Right lobe of liver (tissue), 6 donors: Measurements from ENCODE around the gene SLC24A4. TPM values are rescaled to one million over a fixed set of nuclear protein-coding genes. Genes with fewer than 3 reads are reported as not detected.

ENCODE experiments used
- ATAC-seq, 4 donors: fragments of 200-7000 bp; cut with Tn5 transposase; one replicate each; pipeline ENCODE4 v1.9.1; 2020; ENCODE audit warnings: mild to moderate bottlenecking in 4 of 4, moderate library complexity in 4 of 4
- DNase-seq, 3 donors: peaks; one replicate each; pipeline ENCODE4 v3.0.0-alpha.2; 2020
- H3K27ac ChIP-seq, 3 donors: fragments of 200-600 bp; one replicate each; pipeline ENCODE4 v1.8.0; 2022
- H3K27me3 ChIP-seq, 2 donors: fragments of 200-600 bp; one replicate each; pipeline ENCODE4 v1.8.0; 2022
- H3K36me3 ChIP-seq, 4 donors: fragments of 200-600 bp; sonication (generic) in 1 of 4; one replicate each; pipeline versions ENCODE4 v1.5.1 to v1.8.0; 2017 to 2022; ENCODE audit warnings: control low read depth in 1 of 4
- H3K4me1 ChIP-seq, 4 donors: fragments of 200-600 bp; sonication (generic) in 1 of 4; one replicate each; pipeline versions ENCODE4 v1.5.1 to v1.8.0; 2017 to 2022; ENCODE audit warnings: control low read depth in 1 of 4
- H3K4me3 ChIP-seq, 3 donors: fragments of 200-600 bp; one replicate each; pipeline ENCODE4 v1.8.0; 2022
- H3K9me3 ChIP-seq, 4 donors: fragments of 200-600 bp; sonication (generic) in 1 of 4; one replicate each; pipeline versions ENCODE4 v1.5.1 to v1.8.0; 2017 to 2022; ENCODE audit warnings: control low read depth in 1 of 4
- POLR2A ChIP-seq: fragments of 450-650 bp; IDR thresholded peaks from one replicate; pipeline ENCODE4 v1.6.1; 2017; ENCODE audit warnings: antibody characterized with exemption, mild to moderate bottlenecking
- WGBS: methylation state at CpG from one replicate; pipeline ENCODE4 v1.1.6; 2018; ENCODE audit warnings: low coverage, low lambda C conversion rate; ENCODE audit not compliant: insufficient coverage; ENCODE audit errors: missing lambda C conversion rate; 5-methylcytosine and 5-hydroxymethylcytosine counted together
- intact Hi-C, 2 donors: fragments of 100-400 bp; cut with DNase I; formaldehyde crosslinking; loops; one replicate each; pipeline versions ENCODE4 v1.11.2 to v1.14.1; 2022
- total RNA-seq, 6 experiments: library from RNA; depleted of rRNA in 2 of 6; stranded (reverse); fragments of >200 nt in 2 of 6; fragmentation: NEBNext Ultra II Directional in 3 of 6; extraction: Animal tissue kit (Norgen Biotek cat#: 25700) in 3 of 6; gene quantifications; one replicate each; pipeline versions ENCODE4 v1.1.0 to v1.2.4, GENCODE V29; 2016 to 2023
- TF ChIP-seq, protein P1 (sequence below), 4 donors: fragments of 200-600 bp in 3 of 4; fragments of 450-650 bp in 1 of 4; IDR thresholded peaks; one replicate each; pipeline versions ENCODE4 v1.5.1 to v1.8.0; 2016 to 2022; ENCODE audit warnings: antibody characterized with exemption in 4 of 4, mild to moderate bottlenecking in 2 of 4
- donor health status: DM: no; HTN: yes; CAD: no.
- donor health status: DM: no; HTN: no; CAD: no.
- donor health status: DM: no; HTN: no; CAD: no.
- donor health status: DM: no; HTN: yes; CAD: no.
- donor health status: DM: no; HTN: yes; CAD: no.

SLC24A4 gene
- total RNA-seq, 6 experiments from 2014 or later, result 0.06 to 0.29 (median 0.21) TPM

DNA sequence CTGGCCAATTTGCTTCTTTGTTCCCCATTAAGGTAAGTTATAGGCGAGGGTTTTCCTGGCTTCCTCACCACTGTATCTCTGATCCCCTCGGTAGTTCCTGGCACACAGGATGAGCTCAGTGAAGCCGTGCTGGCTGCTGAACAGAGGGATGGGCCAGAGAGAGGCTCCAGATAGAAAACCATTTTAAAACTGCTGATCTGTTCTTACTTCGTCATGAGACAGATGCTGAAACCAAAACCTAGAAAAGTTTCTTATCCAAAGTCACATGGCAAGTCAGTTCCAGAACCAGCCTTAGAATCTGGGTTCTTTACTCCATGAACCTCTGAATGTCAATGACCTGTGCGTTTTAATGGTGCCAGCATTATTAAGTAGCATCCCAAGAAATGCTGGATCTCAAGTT, 114.3 kb downstream of the SLC24A4 start:
- Histone ChIP-seq H3K27ac (no peak overlapping the region), H3K9me3 (no peaks in the 10 kb centered on the region), H3K27me3 (no peaks in the 10 kb centered on the region), H3K4me3 (no peak overlapping the region), H3K36me3 (no peaks in the 10 kb centered on the region), H3K4me1 (no peaks in the 10 kb centered on the region)
- intact Hi-C loops, result no loop called here
- 56% methylated on average over 5 of the region's 5 CpGs for WGBS
- DNase-seq, result no peak
- no peak for ATAC-seq
- no peak for TF ChIP-seq POLR2A
- TF ChIP-seq, protein P1, sequence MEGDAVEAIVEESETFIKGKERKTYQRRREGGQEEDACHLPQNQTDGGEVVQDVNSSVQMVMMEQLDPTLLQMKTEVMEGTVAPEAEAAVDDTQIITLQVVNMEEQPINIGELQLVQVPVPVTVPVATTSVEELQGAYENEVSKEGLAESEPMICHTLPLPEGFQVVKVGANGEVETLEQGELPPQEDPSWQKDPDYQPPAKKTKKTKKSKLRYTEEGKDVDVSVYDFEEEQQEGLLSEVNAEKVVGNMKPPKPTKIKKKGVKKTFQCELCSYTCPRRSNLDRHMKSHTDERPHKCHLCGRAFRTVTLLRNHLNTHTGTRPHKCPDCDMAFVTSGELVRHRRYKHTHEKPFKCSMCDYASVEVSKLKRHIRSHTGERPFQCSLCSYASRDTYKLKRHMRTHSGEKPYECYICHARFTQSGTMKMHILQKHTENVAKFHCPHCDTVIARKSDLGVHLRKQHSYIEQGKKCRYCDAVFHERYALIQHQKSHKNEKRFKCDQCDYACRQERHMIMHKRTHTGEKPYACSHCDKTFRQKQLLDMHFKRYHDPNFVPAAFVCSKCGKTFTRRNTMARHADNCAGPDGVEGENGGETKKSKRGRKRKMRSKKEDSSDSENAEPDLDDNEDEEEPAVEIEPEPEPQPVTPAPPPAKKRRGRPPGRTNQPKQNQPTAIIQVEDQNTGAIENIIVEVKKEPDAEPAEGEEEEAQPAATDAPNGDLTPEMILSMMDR (IDR thresholded peaks at IDR 0.05), result no peak

DNA sequence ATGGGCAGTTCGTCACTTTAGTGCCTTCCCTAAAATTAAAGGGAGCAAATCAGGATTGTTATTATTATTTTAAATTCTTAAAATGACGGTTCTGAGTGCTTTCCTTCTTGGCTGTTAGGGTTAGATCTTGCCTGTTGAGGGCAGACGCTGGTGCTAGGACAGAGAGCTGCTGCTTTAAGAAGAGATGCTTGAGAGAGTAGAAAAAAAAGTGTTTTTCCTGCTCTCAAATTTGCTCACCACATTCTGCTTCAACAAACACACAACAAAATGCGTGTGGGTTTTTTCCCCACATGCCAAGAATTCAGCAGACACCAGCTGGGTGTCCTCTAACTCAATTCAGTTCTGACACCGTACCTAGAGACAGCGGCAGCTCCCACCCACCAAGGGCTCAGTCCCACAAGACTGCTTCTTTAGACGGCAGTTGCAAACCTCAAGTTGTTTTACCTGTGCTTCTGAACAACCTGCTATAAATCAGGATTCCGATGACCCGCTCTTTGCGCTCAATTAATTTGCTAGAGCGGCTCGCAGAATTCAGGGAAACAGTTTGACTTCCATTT, 114.8 kb downstream of the SLC24A4 start:
- DNase-seq (no peak), ATAC-seq (no peak)
- H3K36me3 ChIP-seq, result no peaks in the 10 kb centered on the region
- TF ChIP-seq POLR2A, result no peak
- TF ChIP-seq, protein P1 (IDR thresholded peaks at IDR 0.05), result no peak
- WGBS, result 74% methylated on average over 12 of the region's 12 CpGs
- no peaks in the 10 kb centered on the region for H3K4me1 ChIP-seq
- no peaks in the 10 kb centered on the region for H3K27me3 ChIP-seq
- intact Hi-C loops, result no loop called here
- H3K27ac ChIP-seq, result no peak overlapping the region
- H3K4me3 ChIP-seq, result no peak overlapping the region
- no peaks in the 10 kb centered on the region for H3K9me3 ChIP-seq

DNA sequence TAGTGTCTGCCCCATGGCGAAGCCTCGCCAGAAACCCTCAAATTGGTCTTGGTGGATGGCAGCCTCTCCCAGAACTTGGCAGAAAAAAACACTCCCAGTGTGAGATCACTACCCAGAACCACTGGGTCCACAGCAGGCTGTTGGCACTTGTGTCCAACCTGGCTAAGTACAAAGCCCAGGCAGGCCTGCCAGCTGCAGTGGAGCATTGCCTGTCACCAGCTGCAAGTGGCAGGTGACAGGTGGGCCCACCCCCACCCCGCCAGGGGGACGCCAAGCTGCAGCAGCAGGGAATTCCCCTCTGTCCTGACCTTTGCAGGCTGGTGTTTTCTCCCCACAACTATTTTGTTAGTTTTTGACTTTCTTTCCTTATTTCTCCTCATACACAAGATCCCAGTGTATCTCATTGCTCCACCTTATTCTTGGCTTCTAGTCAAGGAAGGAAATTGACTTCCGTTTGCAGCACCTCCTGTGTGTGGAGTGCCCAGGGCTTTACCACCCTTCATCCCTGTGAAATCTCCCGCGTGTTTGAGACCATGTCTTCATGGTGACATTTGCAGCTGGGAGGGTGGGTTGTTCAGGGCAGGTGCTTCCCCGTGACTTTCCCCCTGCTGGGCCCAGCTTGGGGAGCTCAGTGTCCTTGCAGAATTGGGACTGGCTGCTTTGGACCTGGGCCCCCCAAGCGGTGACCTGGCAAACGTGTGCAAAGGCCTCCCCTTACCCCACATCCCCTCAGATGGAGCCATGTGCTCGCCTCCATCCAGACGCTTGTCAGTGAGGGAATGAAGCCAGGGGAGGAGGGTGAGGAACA, 116.8 kb downstream of the SLC24A4 start:
- DNase-seq (no peak), ATAC-seq (no peak)
- intact Hi-C loops, result no loop called here
- Histone ChIP-seq H3K27me3 (no peaks in the 10 kb centered on the region), H3K4me1 (no peaks in the 10 kb centered on the region), H3K4me3 (no peak overlapping the region), H3K27ac (no peak overlapping the region), H3K9me3 (no peaks in the 10 kb centered on the region), H3K36me3 (no peaks in the 10 kb centered on the region)
- TF ChIP-seq, protein P1 (IDR thresholded peaks at IDR 0.05), result no peak
- TF ChIP-seq POLR2A, result no peak
- WGBS, result 31% methylated on average over 3 of the region's 12 CpGs

DNA sequence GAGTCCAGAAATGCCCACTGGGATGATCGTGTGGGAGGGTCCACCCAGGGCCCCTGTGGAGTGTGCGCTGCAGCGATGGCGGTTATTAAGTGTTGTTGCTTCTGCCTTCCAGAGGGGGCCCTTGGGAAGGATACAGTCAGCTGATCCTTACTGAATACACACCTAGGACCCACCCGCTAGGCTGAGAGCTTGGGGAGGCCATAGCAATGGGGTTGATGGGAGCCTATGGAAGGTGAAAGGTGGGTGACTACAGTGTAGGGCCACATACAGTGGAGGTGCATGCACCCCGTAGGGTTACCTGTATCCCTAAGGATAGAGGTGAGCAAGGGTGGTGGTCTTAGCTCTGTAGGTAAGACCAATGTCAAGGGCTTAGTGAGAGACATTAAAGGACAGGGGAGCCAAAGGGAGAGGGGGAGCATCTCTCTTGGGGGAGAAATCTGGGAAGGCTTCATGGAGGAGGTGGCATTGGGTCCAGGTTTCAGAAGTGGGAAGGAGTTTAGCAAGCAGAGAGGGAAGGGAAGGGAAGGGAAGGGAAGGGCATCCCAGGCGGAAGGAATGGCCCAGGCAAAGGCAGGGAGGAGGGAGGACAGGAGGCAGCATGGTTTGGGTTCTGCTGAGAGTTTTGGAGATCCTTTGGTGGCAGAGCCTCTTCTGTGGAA, 117.5 kb downstream of the SLC24A4 start:
- Histone ChIP-seq H3K36me3 (no peaks in the 10 kb centered on the region), H3K4me1 (no peaks in the 10 kb centered on the region), H3K27ac (no peak overlapping the region), H3K4me3 (no peak overlapping the region), H3K9me3 (no peaks in the 10 kb centered on the region), H3K27me3 (no peaks in the 10 kb centered on the region)
- WGBS, result 75% methylated on average over 3 of the region's 7 CpGs
- TF ChIP-seq POLR2A, result no peak
- TF ChIP-seq, protein P1 (IDR thresholded peaks at IDR 0.05), result no peak
- no peak for DNase-seq
- intact Hi-C loops, result no loop called here
- ATAC-seq, result peak in 1 of 4 donors; percentile 8
